ENCODE measurements around the gene YTHDC1. TPM values are rescaled to one million over a fixed set of nuclear protein-coding genes. Genes with fewer than 3 reads are reported as not detected.

Gene YTHDC1
- 36.3 and 36.5 TPM in 2 replicates for total RNA-seq

DNA sequence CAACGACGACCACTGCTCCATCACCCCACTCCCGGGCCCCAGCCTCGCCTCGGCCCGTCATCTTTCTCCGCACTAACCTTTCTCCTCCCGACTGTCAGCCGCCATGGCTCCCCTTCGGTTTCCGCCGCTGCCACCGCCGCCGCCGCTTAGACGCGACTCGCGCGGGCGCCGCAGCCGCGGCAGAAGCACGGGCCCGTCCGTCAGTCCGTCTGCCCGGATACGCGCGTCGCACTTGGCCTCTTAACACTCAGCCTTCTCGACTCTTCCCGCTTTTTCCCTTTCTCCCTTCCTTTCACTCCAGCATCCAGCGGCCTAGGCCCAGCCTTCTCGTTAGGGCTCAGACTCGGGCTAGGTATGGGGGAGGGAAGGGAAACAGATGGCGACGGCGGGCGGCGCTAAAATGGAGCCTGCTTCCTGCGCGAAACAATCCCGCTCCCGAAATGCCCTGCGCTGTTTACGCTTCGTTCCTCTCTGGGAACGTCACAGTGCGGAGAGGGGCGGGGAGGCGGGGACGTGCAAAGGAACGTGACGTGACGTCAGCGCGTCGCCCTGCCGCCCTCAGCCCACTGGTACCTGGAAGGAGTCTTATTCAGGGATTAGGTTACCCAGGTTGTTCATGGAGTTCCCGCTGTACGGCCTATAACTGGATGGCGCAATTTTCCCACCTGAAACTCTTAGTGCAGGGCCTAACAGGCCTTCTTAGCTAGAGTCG lies at the start of gene YTHDC1:
YTHDC1 (minus strand) TSS at position 442 of the 712 bp plus-strand sequence; CDS start at position 105, 337 bp downstream.

Small RNAs within 50 kb of the gene (small RNA-seq; reads per million reads assigned to genes)
- 1.3 reads per million, percentile 27 among the genes with 10 or more reads in this experiment for gene MT2P1

Other genes with a start within 250 kb of the YTHDC1 start
- gene TMPRSS11F, start 220.2 kb downstream of the YTHDC1 start, total RNA-seq = not detected in 2 replicates
- not detected in 2 replicates for gene TMPRSS11B, start 104.4 kb downstream of the YTHDC1 start, total RNA-seq
- not detected in 2 replicates for gene TMPRSS11E, start 97.4 kb upstream of the YTHDC1 start, total RNA-seq
- gene UGT2B17, start 226.2 kb upstream of the YTHDC1 start, total RNA-seq = not detected in 2 replicates